Muscle layer of duodenum (tissue), 2 donors: ENCODE results near the gene GOLGB1.
"Not testable (repeated sequence)": the region's sequence is repeated elsewhere in the genome, so short reads cannot be mapped to it uniquely, and the experiment has no call there.

Experiments used
- H3K27ac ChIP-seq: one replicate; pipeline ENCODE4 v1.7.0; 2013; ENCODE audit warnings: mild to moderate bottlenecking, low read length
- H3K27me3 ChIP-seq: one replicate; pipeline ENCODE4 v1.7.0; 2013; ENCODE audit warnings: low read depth, mild to moderate bottlenecking, control low read depth, low read length
- H3K36me3 ChIP-seq, 2 donors: one replicate each; pipeline ENCODE4 v1.7.0; 2013; ENCODE audit warnings: low read length in 2 of 2, control low read depth in 1 of 2, mild to moderate bottlenecking in 1 of 2; ENCODE audit not compliant: insufficient read depth in 2 of 2, control insufficient read depth in 1 of 2
- H3K4me1 ChIP-seq, 2 donors: one replicate each; pipeline ENCODE4 v1.7.0; 2013; ENCODE audit warnings: low read length in 2 of 2, mild to moderate bottlenecking in 2 of 2, control low read depth in 1 of 2, moderate library complexity in 1 of 2; ENCODE audit not compliant: insufficient read depth in 2 of 2, control insufficient read depth in 1 of 2
- H3K4me3 ChIP-seq, 2 donors: one replicate each; pipeline ENCODE4 v1.7.0; 2013; ENCODE audit warnings: low read length in 2 of 2, low read depth in 1 of 2, mild to moderate bottlenecking in 1 of 2
- H3K9me3 ChIP-seq, 2 donors: one replicate each; pipeline ENCODE4 v1.7.0; 2013; ENCODE audit warnings: low read length in 2 of 2, control low read depth in 1 of 2, mild to moderate bottlenecking in 1 of 2; ENCODE audit not compliant: control insufficient read depth in 1 of 2
- donor health status: healthy.

GOLGB1 gene

GRCh38 chr3:121749276-121750086, at the start of gene GOLGB1:
Gene GOLGB1, minus strand, starts transcription at chr3:121749741. Its CDS starts 18,770 bp downstream, at chr3:121730971.
- Histone ChIP-seq H3K4me1 (peaks cover 16 to 28% of the 10 kb centered on the region in 2 donors), H3K27ac (peak within 1 kb of the TSS; percentile 94), H3K9me3 (no peaks in the 10 kb centered on the region), H3K27me3 (no peaks in the 10 kb centered on the region), H3K4me3 (peak within 1 kb of the TSS; percentile 82 to 86), H3K36me3 (peaks cover 0 to 8% of the 10 kb centered on the region in 2 donors)

- no peaks in the 10 kb centered on the region for H3K27me3 ChIP-seq
- no peaks in the 10 kb centered on the region for H3K9me3 ChIP-seq
- H3K4me1 ChIP-seq, result no peaks in the 10 kb centered on the region
- no peak overlapping the region for H3K4me3 ChIP-seq
- no peak overlapping the region for H3K27ac ChIP-seq
- H3K36me3 ChIP-seq, result peaks cover 3 to 10% of the 10 kb centered on the region in 2 donors
Observed at GRCh38 chr3:121796970-121797369, 47.4 kb upstream of the GOLGB1 start.

- H3K27me3 ChIP-seq, result no peaks in the 10 kb centered on the region
- no peak overlapping the region for H3K27ac ChIP-seq
- peaks cover 10 to 15% of the 10 kb centered on the region in 2 donors for H3K36me3 ChIP-seq
- no peak overlapping the region for H3K4me3 ChIP-seq
- H3K9me3 ChIP-seq, result no peaks in the 10 kb centered on the region
- no peaks in the 10 kb centered on the region for H3K4me1 ChIP-seq
Observed at GRCh38 chr3:121794264-121794983, 44.9 kb upstream of the GOLGB1 start.

DNA sequence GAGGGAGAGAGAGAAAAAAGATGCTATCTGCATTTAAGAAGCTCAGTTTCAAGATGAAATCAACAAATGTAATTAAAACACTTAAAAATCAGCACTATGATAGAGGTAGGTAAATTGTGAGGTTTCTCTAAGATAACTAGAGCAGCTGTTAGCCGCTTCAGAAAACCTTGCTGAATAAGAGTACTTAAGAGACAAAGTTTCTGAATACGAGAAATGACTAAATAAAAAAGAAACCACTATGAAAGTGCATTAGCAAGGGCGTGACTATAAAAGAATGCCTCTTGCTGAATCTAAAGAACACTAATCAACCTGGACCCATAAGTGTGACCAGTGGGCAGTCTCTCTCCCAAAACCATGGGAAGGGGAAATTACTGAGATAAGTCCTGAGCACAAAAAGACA, 43.5 kb upstream of the GOLGB1 start:
- no peak overlapping the region for H3K27ac ChIP-seq
- peaks cover 21 to 29% of the 10 kb centered on the region in 2 donors for H3K36me3 ChIP-seq
- no peaks in the 10 kb centered on the region for H3K4me1 ChIP-seq

DNA sequence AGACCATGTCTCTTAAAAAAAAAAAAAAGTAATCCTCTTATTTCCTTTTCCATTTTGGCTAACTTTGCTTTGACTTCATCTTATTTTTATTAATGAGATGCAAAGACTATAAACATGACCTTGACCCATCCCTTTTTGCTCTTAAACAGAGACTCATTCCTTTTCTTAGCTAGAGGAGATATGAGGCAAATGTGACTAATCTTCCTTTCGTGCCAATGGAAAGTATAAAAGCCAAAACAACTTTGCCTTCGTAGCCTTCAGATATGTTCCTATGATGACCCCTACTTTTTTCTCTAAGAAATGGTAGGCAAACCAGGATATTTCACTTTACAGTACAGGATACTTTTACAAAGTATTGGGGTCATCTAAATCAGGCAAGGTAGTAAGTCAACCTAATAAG, 36.9 kb upstream of the GOLGB1 start:
- peaks cover 28 to 42% of the 10 kb centered on the region in 2 donors for H3K36me3 ChIP-seq
- H3K27ac ChIP-seq, result no peak overlapping the region

More for the DNA sequence above, 43.5 kb upstream of the GOLGB1 start:
- Histone ChIP-seq H3K27me3 (no peaks in the 10 kb centered on the region), H3K4me3 (no peak overlapping the region), H3K9me3 (no peaks in the 10 kb centered on the region)

GRCh38 chr3:121782784-121783183, 33.2 kb upstream of the GOLGB1 start:
- peaks cover 28 to 48% of the 10 kb centered on the region in 2 donors for H3K36me3 ChIP-seq
- not testable (repeated sequence) for H3K9me3 ChIP-seq, H3K4me1 ChIP-seq, H3K27ac ChIP-seq, H3K27me3 ChIP-seq, H3K4me3 ChIP-seq

More for the DNA sequence above, 36.9 kb upstream of the GOLGB1 start:
- H3K27me3 ChIP-seq, result no peaks in the 10 kb centered on the region
- no peak overlapping the region for H3K4me3 ChIP-seq
- no peaks in the 10 kb centered on the region for H3K4me1 ChIP-seq
- H3K9me3 ChIP-seq, result no peaks in the 10 kb centered on the region

GRCh38 chr3:121781611-121782010, 32.1 kb upstream of the GOLGB1 start:
- Histone ChIP-seq H3K36me3 (peaks cover 27 to 44% of the 10 kb centered on the region in 2 donors), H3K4me1 (no peaks in the 10 kb centered on the region), H3K27me3 (no peaks in the 10 kb centered on the region), H3K27ac (no peak overlapping the region), H3K4me3 (no peak overlapping the region), H3K9me3 (no peaks in the 10 kb centered on the region)

GRCh38 chr3:121775095-121775494, 25.6 kb upstream of the GOLGB1 start:
- H3K27me3 ChIP-seq, H3K4me3 ChIP-seq, H3K4me1 ChIP-seq, H3K27ac ChIP-seq, H3K9me3 ChIP-seq: not testable (repeated sequence)
- peaks cover 29 to 71% of the 10 kb centered on the region in 2 donors for H3K36me3 ChIP-seq

GRCh38 chr3:121769246-121769645, 19.7 kb upstream of the GOLGB1 start:
- Histone ChIP-seq H3K27ac (no peak overlapping the region), H3K27me3 (no peaks in the 10 kb centered on the region), H3K4me1 (no peaks in the 10 kb centered on the region), H3K9me3 (no peaks in the 10 kb centered on the region), H3K4me3 (no peak overlapping the region), H3K36me3 (peaks cover 25 to 43% of the 10 kb centered on the region in 2 donors)

DNA sequence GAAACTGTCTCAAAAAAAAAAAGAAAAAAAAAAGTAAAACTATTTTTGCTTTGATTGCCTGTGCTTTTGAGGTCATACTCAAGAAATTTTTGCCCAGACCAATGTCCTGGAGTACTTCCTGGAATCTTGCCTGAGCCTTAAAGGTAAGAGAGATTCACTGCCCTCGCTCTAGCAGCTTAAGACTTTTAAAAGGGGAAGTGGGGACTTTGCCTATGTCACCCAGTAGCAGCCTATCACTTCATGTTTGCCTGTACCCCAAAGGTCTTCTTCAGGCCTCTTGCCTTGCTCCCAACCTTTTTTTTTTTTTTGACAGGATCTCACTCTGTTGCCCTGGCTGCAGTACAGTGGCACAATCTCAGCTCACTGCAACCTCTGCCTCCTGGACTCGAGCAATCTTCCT, 18.9 kb upstream of the GOLGB1 start:
- Histone ChIP-seq H3K27ac (no peak overlapping the region), H3K4me1 (no peaks in the 10 kb centered on the region), H3K9me3 (no peaks in the 10 kb centered on the region), H3K36me3 (peaks cover 22 to 35% of the 10 kb centered on the region in 2 donors), H3K27me3 (no peaks in the 10 kb centered on the region), H3K4me3 (no peak overlapping the region)

GRCh38 chr3:121759541-121760202, 10.1 kb upstream of the GOLGB1 start:
- Histone ChIP-seq H3K9me3 (no peaks in the 10 kb centered on the region), H3K27ac (no peak overlapping the region), H3K4me1 (no peaks in the 10 kb centered on the region), H3K27me3 (no peaks in the 10 kb centered on the region), H3K36me3 (no peaks in the 10 kb centered on the region), H3K4me3 (no peak overlapping the region)
